Breast epithelium (tissue), 4 donors: ENCODE data around the gene CTAG2. TPM values are rescaled to one million over a fixed set of nuclear protein-coding genes. Genes with fewer than 3 reads are reported as not detected.

Experiments used
- DNase-seq, 2 donors: peaks; one replicate each; pipeline ENCODE4 v3.0.0-alpha.2; 2019; ENCODE audit warnings: low spot score in 2 of 2
- H3K27ac ChIP-seq, 2 donors: fragments of 200-600 bp; sonication (generic) in 1 of 2; one replicate each; pipeline ENCODE4 v1.5.1; 2016 to 2019; ENCODE audit warnings: mild to moderate bottlenecking in 1 of 2
- H3K27me3 ChIP-seq, 2 donors: fragments of 200-600 bp; sonication (generic) in 1 of 2; one replicate each; pipeline versions ENCODE4 v1.5.1 to v1.6.0; 2017 to 2019; ENCODE audit warnings: control low read depth in 1 of 2, mild to moderate bottlenecking in 1 of 2
- H3K36me3 ChIP-seq: fragments of 200-600 bp; one replicate; pipeline ENCODE4 v1.5.1; 2019
- H3K4me1 ChIP-seq, 2 donors: fragments of 200-600 bp; sonication (generic); one replicate each; pipeline ENCODE4 v1.5.1; 2016 to 2019; ENCODE audit warnings: control low read depth in 1 of 2
- H3K4me3 ChIP-seq, 3 donors: fragments of 200-600 bp; sonication (generic); 1 replicate in 2 of 3; 2 replicates in 1 of 3; pipeline ENCODE4 v1.5.1; 2016 to 2019; ENCODE audit warnings: mild to moderate bottlenecking in 3 of 3, moderate library complexity in 2 of 3
- H3K9me3 ChIP-seq, 2 donors: fragments of 200-600 bp; sonication (generic) in 1 of 2; one replicate each; pipeline ENCODE4 v1.5.1; 2016 to 2019; ENCODE audit warnings: control low read depth in 1 of 2
- CTCF ChIP-seq, 3 donors: fragments of 450-650 bp; IDR thresholded peaks; one replicate each; pipeline ENCODE4 v1.5.1; 2016 to 2017; ENCODE audit warnings: antibody characterized with exemption in 3 of 3, mild to moderate bottlenecking in 3 of 3, moderate library complexity in 3 of 3
- POLR2A ChIP-seq: fragments of 450-650 bp; IDR thresholded peaks from one replicate; pipeline ENCODE4 v1.6.1; 2016; ENCODE audit warnings: antibody characterized with exemption, mild to moderate bottlenecking, moderate library complexity
- POLR2AphosphoS5 ChIP-seq, 3 donors: sonication (generic); formaldehyde crosslinking; IDR thresholded peaks; one replicate each; pipeline ENCODE4 v1.6.1; 2017; ENCODE audit warnings: antibody characterized with exemption in 3 of 3
- intact Hi-C: fragments of 100-400 bp; cut with DNase I; formaldehyde crosslinking; loops from one replicate; pipeline ENCODE4 v1.15.1; 2023; ENCODE audit warnings: low total_unique reads
- total RNA-seq, 3 donors: library from RNA; depleted of rRNA; stranded (reverse); fragments of >200 nt; gene quantifications; one replicate each; pipeline ENCODE4 v1.1.0, GENCODE V29; 2016

CTAG2 gene
- total RNA-seq, 3 donors from 2014 or later: not detected

GRCh38 chrX:154657226-154657805, 3.9 kb upstream of the CTAG2 start:
- TF ChIP-seq POLR2AphosphoS5 (IDR thresholded peaks at IDR 0.05) (no peak), CTCF (IDR thresholded peaks at IDR 0.05) (no peak), POLR2A (no peak)
- intact Hi-C loops: no loop called here
- Histone ChIP-seq H3K36me3 (no peaks in the 10 kb centered on the region), H3K9me3 (peaks cover 1 to 2% of the 10 kb centered on the region in 2 donors), H3K27me3 (peaks cover 0 to 12% of the 10 kb centered on the region in 2 donors), H3K4me1 (no peaks in the 10 kb centered on the region), H3K27ac (no peak overlapping the region), H3K4me3 (no peak overlapping the region)
- DNase-seq: no peak

DNA sequence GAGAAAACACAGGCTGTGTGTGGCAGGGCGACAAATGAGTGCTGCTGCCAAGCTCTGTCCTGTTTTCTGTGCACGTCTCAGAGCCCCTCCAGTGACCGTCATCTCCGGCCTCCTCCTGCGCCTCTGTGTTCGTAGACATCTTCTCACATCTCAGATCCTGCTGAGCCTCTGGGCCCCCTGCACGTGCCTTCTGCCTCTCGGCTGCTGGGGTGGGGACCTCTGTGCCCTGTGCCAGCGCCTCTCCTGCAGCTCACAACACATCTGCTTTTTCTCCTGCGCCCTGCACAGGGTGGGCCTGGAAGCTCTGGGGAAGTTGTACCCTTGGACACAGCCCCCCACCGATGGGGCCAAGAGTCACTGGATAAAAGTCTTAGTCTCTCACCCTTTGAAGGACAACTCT, 2.4 kb upstream of the CTAG2 start:
- intact Hi-C loops: no loop called here
- H3K9me3 ChIP-seq: no peaks in the 10 kb centered on the region
- peaks cover 0 to 13% of the 10 kb centered on the region in 2 donors for H3K27me3 ChIP-seq
- H3K36me3 ChIP-seq: no peaks in the 10 kb centered on the region
- H3K27ac ChIP-seq: no peak overlapping the region
- no peak for DNase-seq
- no peaks in the 10 kb centered on the region for H3K4me1 ChIP-seq
- TF ChIP-seq CTCF (IDR thresholded peaks at IDR 0.05) (no peak), POLR2A (no peak), POLR2AphosphoS5 (IDR thresholded peaks at IDR 0.05) (no peak)
- no peak overlapping the region for H3K4me3 ChIP-seq

DNA sequence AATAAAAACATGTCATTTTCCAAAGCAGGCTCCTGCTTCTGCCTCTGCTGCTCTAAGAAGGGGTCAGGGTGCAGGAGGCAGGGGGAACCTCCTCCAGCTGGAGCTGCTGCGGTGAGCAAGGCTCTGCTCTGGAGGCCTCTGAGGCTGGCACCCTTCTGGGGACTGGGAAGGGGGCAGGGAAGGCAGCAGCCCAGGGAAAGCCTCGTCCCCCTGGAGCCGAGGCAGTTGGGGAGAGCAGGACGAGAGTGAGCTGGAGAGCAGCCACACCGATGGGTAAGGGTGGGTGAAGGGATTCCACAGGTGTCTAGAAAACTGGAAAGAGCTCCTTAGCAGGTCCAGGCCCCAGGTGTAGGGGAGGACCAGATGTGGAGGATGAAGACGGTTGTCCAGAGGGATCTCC, 2.0 kb upstream of the CTAG2 start:
- intact Hi-C loops: no loop called here
- TF ChIP-seq CTCF (IDR thresholded peaks at IDR 0.05): no peak
- no peak for TF ChIP-seq POLR2AphosphoS5 (IDR thresholded peaks at IDR 0.05)
- TF ChIP-seq POLR2A: no peak
- no peaks in the 10 kb centered on the region for H3K4me1 ChIP-seq

GRCh38 chrX:154654925-154655324, 1.5 kb upstream of the CTAG2 start:
- Histone ChIP-seq H3K27me3 (peaks cover 0 to 11% of the 10 kb centered on the region in 2 donors), H3K36me3 (no peaks in the 10 kb centered on the region), H3K4me1 (no peaks in the 10 kb centered on the region), H3K4me3 (no peak overlapping the region), H3K27ac (no peak overlapping the region), H3K9me3 (no peaks in the 10 kb centered on the region)
- DNase-seq: no peak
- intact Hi-C loops: no loop called here
- no peak for TF ChIP-seq POLR2AphosphoS5 (IDR thresholded peaks at IDR 0.05)
- no peak for TF ChIP-seq CTCF (IDR thresholded peaks at IDR 0.05)
- no peak for TF ChIP-seq POLR2A

More for the DNA sequence above, 2.0 kb upstream of the CTAG2 start:
- Histone ChIP-seq H3K36me3 (no peaks in the 10 kb centered on the region), H3K27me3 (peaks cover 0 to 13% of the 10 kb centered on the region in 2 donors), H3K9me3 (no peaks in the 10 kb centered on the region), H3K27ac (no peak overlapping the region), H3K4me3 (no peak overlapping the region)
- no peak for DNase-seq

GRCh38 chrX:154654372-154654771, 993 bp upstream of the CTAG2 start:
- Histone ChIP-seq H3K4me3 (no peak overlapping the region), H3K4me1 (no peaks in the 10 kb centered on the region), H3K36me3 (no peaks in the 10 kb centered on the region), H3K9me3 (no peaks in the 10 kb centered on the region), H3K27ac (no peak overlapping the region), H3K27me3 (peaks cover 0 to 10% of the 10 kb centered on the region in 2 donors)
- intact Hi-C loops: no loop called here
- TF ChIP-seq POLR2AphosphoS5 (IDR thresholded peaks at IDR 0.05) (no peak), POLR2A (no peak), CTCF (IDR thresholded peaks at IDR 0.05) (no peak)
- no peak for DNase-seq
